ENCODE measurements around the gene FAM151B. TPM values are rescaled to one million over a fixed set of nuclear protein-coding genes. Genes with fewer than 3 reads are reported as not detected.
"Not testable (repeated sequence)": the region's sequence is repeated elsewhere in the genome, so short reads cannot be mapped to it uniquely, and the experiment has no call there.

Gene FAM151B
- polyA plus RNA-seq, 1 donor (not counting 4 experiments of a cell fraction or from before 2014, with no cell fraction given), result 1.0 TPM

DNA sequence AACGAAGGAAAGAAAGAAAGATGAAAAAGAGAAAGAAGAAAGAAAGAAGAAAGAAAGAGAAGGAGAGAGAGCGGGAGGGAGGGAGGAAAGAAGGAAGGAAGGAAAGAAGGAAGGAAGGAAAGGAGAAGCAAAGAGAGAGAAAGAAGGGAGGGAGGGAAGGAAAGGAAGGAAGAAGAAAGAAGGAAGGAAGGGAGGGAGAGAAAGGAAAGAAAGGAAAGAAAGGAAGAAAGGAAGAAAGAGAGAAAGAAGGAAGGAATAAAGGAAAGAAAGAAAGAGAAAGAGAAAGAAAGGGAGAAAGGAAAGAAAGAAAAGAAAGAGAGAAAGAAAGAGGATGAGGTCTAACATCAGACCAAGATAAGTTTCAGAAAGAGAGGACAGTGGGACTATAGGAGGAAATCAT lies 91.2 kb downstream of the FAM151B start:
- dilution Hi-C loops (cut with MboI; ENCODE audit: extremely low pct_ligation_motif_present, low sequenced_read_pairs), result no loop called here
- Histone ChIP-seq H3K4me1 (ENCODE audit: control insufficient read depth, extremely low read depth, insufficient read depth, low read length) (no peaks in the 10 kb centered on the region), H3K9me1 (ENCODE audit: control insufficient read depth, extremely low read depth, insufficient read depth, low read length) (no peaks in the 10 kb centered on the region), H4K20me1 (ENCODE audit: control insufficient read depth, extremely low read depth, insufficient read depth, low read length) (no peaks in the 10 kb centered on the region), H3K4me3 (ENCODE audit: control insufficient read depth in 2 of 3, extremely low read depth in 1 of 3, insufficient read depth in 2 of 3, low read depth in 1 of 3, low read length in 3 of 3) (no peak overlapping the region), H3K4me2 (ENCODE audit: control insufficient read depth, extremely low read depth, insufficient read depth, low read depth, low read length) (no peak overlapping the region), H3K27me3 (ENCODE audit: control insufficient read depth, extremely low read depth, insufficient read depth, low read length) (no peaks in the 10 kb centered on the region), H2AFZ (ENCODE audit: control insufficient read depth, low read length) (no peak overlapping the region), H3K9me3 (ENCODE audit: control insufficient read depth, low read depth, low read length) (no peaks in the 10 kb centered on the region), H3K79me2 (ENCODE audit: control insufficient read depth, insufficient read depth, low read length) (no peaks in the 10 kb centered on the region), H3K9ac (ENCODE audit: control insufficient read depth, extremely low read depth, insufficient read depth, low read length) (no peak overlapping the region), H3K27ac (ENCODE audit: control insufficient read depth, insufficient read depth, low read length) (no peak overlapping the region), H3K36me3 (ENCODE audit: control insufficient read depth in 2 of 2, extremely low read depth in 1 of 2, insufficient read depth in 2 of 2, low read length in 2 of 2) (no peaks in the 10 kb centered on the region)
- TF ChIP-seq, protein P1, sequence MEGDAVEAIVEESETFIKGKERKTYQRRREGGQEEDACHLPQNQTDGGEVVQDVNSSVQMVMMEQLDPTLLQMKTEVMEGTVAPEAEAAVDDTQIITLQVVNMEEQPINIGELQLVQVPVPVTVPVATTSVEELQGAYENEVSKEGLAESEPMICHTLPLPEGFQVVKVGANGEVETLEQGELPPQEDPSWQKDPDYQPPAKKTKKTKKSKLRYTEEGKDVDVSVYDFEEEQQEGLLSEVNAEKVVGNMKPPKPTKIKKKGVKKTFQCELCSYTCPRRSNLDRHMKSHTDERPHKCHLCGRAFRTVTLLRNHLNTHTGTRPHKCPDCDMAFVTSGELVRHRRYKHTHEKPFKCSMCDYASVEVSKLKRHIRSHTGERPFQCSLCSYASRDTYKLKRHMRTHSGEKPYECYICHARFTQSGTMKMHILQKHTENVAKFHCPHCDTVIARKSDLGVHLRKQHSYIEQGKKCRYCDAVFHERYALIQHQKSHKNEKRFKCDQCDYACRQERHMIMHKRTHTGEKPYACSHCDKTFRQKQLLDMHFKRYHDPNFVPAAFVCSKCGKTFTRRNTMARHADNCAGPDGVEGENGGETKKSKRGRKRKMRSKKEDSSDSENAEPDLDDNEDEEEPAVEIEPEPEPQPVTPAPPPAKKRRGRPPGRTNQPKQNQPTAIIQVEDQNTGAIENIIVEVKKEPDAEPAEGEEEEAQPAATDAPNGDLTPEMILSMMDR (optimal IDR thresholded peaks at IDR 0.05 in 1 of 3, IDR thresholded peaks at IDR 0.05 in 1 of 3, conservative IDR thresholded peaks at IDR 0.05 in 1 of 3; ENCODE audit: extremely low read depth in 1 of 3, insufficient read depth in 2 of 3, low read length in 3 of 3), result no peak
- TF ChIP-seq EZH2 (IDR thresholded peaks at IDR 0.05; ENCODE audit: low read length), result no peak
- FAIRE-seq (no peak), DNase-seq (ENCODE audit: low read depth, low spot score) (no peak)

DNA sequence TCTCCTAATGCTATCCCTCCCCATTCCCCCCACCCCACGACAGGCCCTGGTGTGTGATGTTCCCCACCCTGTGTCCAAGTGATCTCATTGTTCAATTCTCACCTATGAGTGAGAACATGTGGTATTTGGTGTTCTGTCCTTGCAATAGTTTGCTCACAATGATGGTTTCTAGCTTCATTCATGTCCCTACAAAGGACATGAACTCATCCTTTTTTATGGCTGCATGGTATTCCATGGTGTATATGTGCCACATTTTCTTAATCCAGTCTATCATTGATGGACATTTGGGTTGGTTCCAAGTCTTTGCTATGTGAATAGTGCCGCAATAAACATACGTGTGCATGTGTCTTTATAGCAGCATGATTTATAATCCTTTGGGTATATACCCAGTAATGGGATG lies 92.4 kb downstream of the FAM151B start:
- H4K20me1 ChIP-seq (ENCODE audit: control insufficient read depth, extremely low read depth, insufficient read depth, low read length); H3K27me3 ChIP-seq (ENCODE audit: control insufficient read depth, extremely low read depth, insufficient read depth, low read length); H3K4me1 ChIP-seq (ENCODE audit: control insufficient read depth, extremely low read depth, insufficient read depth, low read length); H3K4me2 ChIP-seq (ENCODE audit: control insufficient read depth, extremely low read depth, insufficient read depth, low read depth, low read length); H3K4me3 ChIP-seq (ENCODE audit: control insufficient read depth in 2 of 3, extremely low read depth in 1 of 3, insufficient read depth in 2 of 3, low read depth in 1 of 3, low read length in 3 of 3); H3K9me3 ChIP-seq (ENCODE audit: control insufficient read depth, low read depth, low read length); H3K9me1 ChIP-seq (ENCODE audit: control insufficient read depth, extremely low read depth, insufficient read depth, low read length); H3K79me2 ChIP-seq (ENCODE audit: control insufficient read depth, insufficient read depth, low read length); H3K36me3 ChIP-seq (ENCODE audit: control insufficient read depth in 2 of 2, extremely low read depth in 1 of 2, insufficient read depth in 2 of 2, low read length in 2 of 2); DNase-seq (ENCODE audit: low read depth, low spot score); H3K9ac ChIP-seq (ENCODE audit: control insufficient read depth, extremely low read depth, insufficient read depth, low read length); dilution Hi-C loops (cut with MboI; ENCODE audit: extremely low pct_ligation_motif_present, low sequenced_read_pairs); FAIRE-seq; H3K27ac ChIP-seq (ENCODE audit: control insufficient read depth, insufficient read depth, low read length); H2AFZ ChIP-seq (ENCODE audit: control insufficient read depth, low read length): not testable (repeated sequence)

DNA sequence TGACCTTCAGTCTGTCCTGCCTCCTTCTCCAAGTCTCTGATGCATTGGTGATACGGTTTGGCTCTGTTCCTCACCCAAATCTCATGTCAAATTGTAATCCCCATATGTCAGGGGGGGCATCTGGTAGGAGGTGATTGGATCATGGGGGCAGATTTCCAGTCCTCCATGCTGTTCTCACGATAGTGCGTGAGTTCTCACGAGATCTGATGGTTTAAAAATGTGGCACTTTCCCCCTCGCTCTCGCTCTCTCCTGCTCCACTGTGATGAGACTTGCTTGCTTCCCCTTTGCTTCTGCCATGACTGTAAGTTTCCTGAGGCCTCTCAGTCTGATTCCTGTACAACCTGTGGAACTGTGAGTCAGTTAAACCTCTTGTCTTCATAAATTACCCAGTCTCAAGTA lies 96.9 kb downstream of the FAM151B start:
- dilution Hi-C loops (cut with MboI; ENCODE audit: extremely low pct_ligation_motif_present, low sequenced_read_pairs), result no loop called here

More for the DNA sequence above, 96.9 kb downstream of the FAM151B start:
- TF ChIP-seq, protein P1 (optimal IDR thresholded peaks at IDR 0.05 in 1 of 3, IDR thresholded peaks at IDR 0.05 in 1 of 3, conservative IDR thresholded peaks at IDR 0.05 in 1 of 3; ENCODE audit: extremely low read depth in 1 of 3, insufficient read depth in 2 of 3, low read length in 3 of 3), result no peak
- no peak for TF ChIP-seq EZH2 (IDR thresholded peaks at IDR 0.05; ENCODE audit: low read length)
- H3K27ac ChIP-seq (ENCODE audit: control insufficient read depth, insufficient read depth, low read length), result no peak overlapping the region
- FAIRE-seq, result no peak
- no peaks in the 10 kb centered on the region for H3K9me3 ChIP-seq (ENCODE audit: control insufficient read depth, low read depth, low read length)
- H3K4me3 ChIP-seq (ENCODE audit: control insufficient read depth in 2 of 3, extremely low read depth in 1 of 3, insufficient read depth in 2 of 3, low read depth in 1 of 3, low read length in 3 of 3), result no peak overlapping the region
- no peak overlapping the region for H2AFZ ChIP-seq (ENCODE audit: control insufficient read depth, low read length)
- H3K36me3 ChIP-seq (ENCODE audit: control insufficient read depth in 2 of 2, extremely low read depth in 1 of 2, insufficient read depth in 2 of 2, low read length in 2 of 2), result no peaks in the 10 kb centered on the region
- H3K9me1 ChIP-seq (ENCODE audit: control insufficient read depth, extremely low read depth, insufficient read depth, low read length), result no peaks in the 10 kb centered on the region
- no peaks in the 10 kb centered on the region for H3K79me2 ChIP-seq (ENCODE audit: control insufficient read depth, insufficient read depth, low read length)
- no peaks in the 10 kb centered on the region for H3K4me1 ChIP-seq (ENCODE audit: control insufficient read depth, extremely low read depth, insufficient read depth, low read length)
- H3K27me3 ChIP-seq (ENCODE audit: control insufficient read depth, extremely low read depth, insufficient read depth, low read length), result no peaks in the 10 kb centered on the region
- H3K9ac ChIP-seq (ENCODE audit: control insufficient read depth, extremely low read depth, insufficient read depth, low read length), result no peak overlapping the region
- no peaks in the 10 kb centered on the region for H4K20me1 ChIP-seq (ENCODE audit: control insufficient read depth, extremely low read depth, insufficient read depth, low read length)
- H3K4me2 ChIP-seq (ENCODE audit: control insufficient read depth, extremely low read depth, insufficient read depth, low read depth, low read length), result no peak overlapping the region
- DNase-seq (ENCODE audit: low read depth, low spot score), result no peak

All from keratinocyte (primary cell).